GM12878 (cell line): Measurements from ENCODE around the gene DNAH5. TPM values are rescaled to one million over a fixed set of nuclear protein-coding genes. Genes with fewer than 3 reads are reported as not detected.

Source experiments
- ATAC-seq: fragments of 200-7000 bp; cut with Tn5 transposase; 3 replicates; pipeline ENCODE4 v1.9.1; 2020; ENCODE audit warnings: mild to moderate bottlenecking, moderate library complexity
- BruUV-seq: library from RNA; stranded (reverse); fragments of 400-500 nt; replicated peaks from 2 replicates; lab custom pipeline; 2021; lab: Mats Ljungman, UMichigan
- CTCF ChIA-PET: fragments of 300-600 bp; sonication (Branson Sonifier 250); formaldehyde crosslinking; extraction: SDS; loops from one replicate; lab custom pipeline; 2021; ENCODE audit warnings: inconsistent platforms; lab: Yijun Ruan, JAX
- POLR2A ChIA-PET: fragments of 350-600 bp; formaldehyde crosslinking; extraction: SDS; loops from one replicate; lab custom pipeline; 2021; ENCODE audit warnings: inconsistent platforms; lab: Charles Lee
- RAD21 ChIA-PET: fragments of 300-600 bp; sonication (Branson Sonifier 250); formaldehyde crosslinking; loops from one replicate; lab custom pipeline; 2023; ENCODE audit warnings: antibody characterized with exemption; ENCODE audit not compliant: unreplicated experiment; lab: Charles Lee
- SMC1A ChIA-PET: fragments of 300-600 bp; sonication (Branson Sonifier 250); formaldehyde crosslinking; loops from one replicate; lab custom pipeline; 2023; ENCODE audit not compliant: unreplicated experiment, uncharacterized antibody; lab: Charles Lee
- DNase-seq: peaks from one replicate; pipeline ENCODE4 v3.0.0-alpha.2; 2011; ENCODE audit warnings: low read depth, low spot score
- FAIRE-seq: peaks from 3 replicates; lab custom pipeline; 2011; peaks lifted over from hg19 to GRCh38; lab: Jason Lieb, UNC
- H2AFZ ChIP-seq: 2 replicates; pipeline ENCODE4 v1.6.0; 2011; ENCODE audit warnings: low read depth, low read length, control low read depth; ENCODE audit not compliant: control insufficient read depth
- H3K27ac ChIP-seq: 2 replicates; pipeline ENCODE4 v1.5.1; 2011; ENCODE audit warnings: control low read depth; ENCODE audit not compliant: control insufficient read depth, insufficient read depth
- H3K27me3 ChIP-seq, 2 experiments: replicated peaks in 1 of 2; 2 replicates each; pipeline versions ENCODE4 v1.6.0 to v1.6.1; 2011; ENCODE audit warnings: low read length in 1 of 2; ENCODE audit not compliant: control insufficient read depth in 2 of 2, insufficient read depth in 2 of 2
- H3K36me3 ChIP-seq, 2 experiments: 2 replicates each; pipeline ENCODE4 v1.5.1; 2011; ENCODE audit warnings: low read length in 1 of 2; ENCODE audit not compliant: control insufficient read depth in 2 of 2, insufficient read depth in 2 of 2
- H3K4me1 ChIP-seq: 2 replicates; pipeline ENCODE4 v1.6.1; 2011; ENCODE audit warnings: mild to moderate bottlenecking, low read length, moderate library complexity, mixed read lengths; ENCODE audit not compliant: control insufficient read depth, insufficient read depth
- H3K4me2 ChIP-seq: 2 replicates; pipeline ENCODE4 v1.6.0; 2011; ENCODE audit warnings: control low read depth; ENCODE audit not compliant: control insufficient read depth, insufficient read depth
- H3K4me3 ChIP-seq: fragments of 200-600 bp; sonication (generic); 2 replicates; pipeline ENCODE4 v1.5.1; 2016
- H3K79me2 ChIP-seq: 2 replicates; pipeline ENCODE4 v1.6.0; 2011; ENCODE audit warnings: low read length; ENCODE audit not compliant: control insufficient read depth, insufficient read depth
- H3K9ac ChIP-seq: 2 replicates; pipeline ENCODE4 v1.8.0; 2011; ENCODE audit warnings: low read length, control low read depth, mixed read lengths; ENCODE audit not compliant: control insufficient read depth, insufficient read depth
- H3K9me3 ChIP-seq: replicated peaks from 3 replicates; pipeline ENCODE4 v1.5.1; 2011; ENCODE audit warnings: mild to moderate bottlenecking, low read length; ENCODE audit not compliant: control insufficient read depth, insufficient read depth
- H4K20me1 ChIP-seq: 2 replicates; pipeline ENCODE4 v1.6.0; 2011; ENCODE audit not compliant: control insufficient read depth, insufficient read depth
- CREM ChIP-seq: IDR thresholded peaks from 2 replicates; pipeline ENCODE4 v1.6.1; 2014; ENCODE audit warnings: antibody characterized with exemption, low read depth
- CTCF ChIP-seq, 3 experiments: IDR thresholded peaks in 2 of 3; conservative IDR thresholded peaks in 1 of 3; 2 replicates each; pipeline ENCODE4 v1.5.1; 2011; ENCODE audit warnings: low read depth in 3 of 3, low read length in 3 of 3, mild to moderate bottlenecking in 3 of 3, control low read depth in 2 of 3, moderate library complexity in 2 of 3, inconsistent platforms in 1 of 3, mixed read lengths in 1 of 3; ENCODE audit not compliant: control insufficient read depth in 2 of 3, insufficient read depth in 1 of 3; ENCODE audit errors: extremely low read depth in 1 of 3
- ESRRA ChIP-seq: IDR thresholded peaks from 2 replicates; pipeline ENCODE4 v1.6.1; 2012; ENCODE audit warnings: mild to moderate bottlenecking, low read length, improper control_type of control experiment
- FOXK2 ChIP-seq: fragments of 450-650 bp; IDR thresholded peaks from 2 replicates; pipeline ENCODE4 v1.6.1; 2017; ENCODE audit warnings: mild to moderate bottlenecking, moderate library complexity
- KAT2A ChIP-seq: conservative IDR thresholded peaks from 2 replicates; pipeline ENCODE4 v1.6.1; 2011; ENCODE audit warnings: low read depth, low read length; ENCODE audit not compliant: control insufficient read depth
- MTA3 ChIP-seq: IDR thresholded peaks from 2 replicates; pipeline ENCODE4 v1.6.1; 2012; ENCODE audit warnings: low read length, inconsistent platforms, borderline replicate concordance
- MXI1 ChIP-seq: fragments of 150-350 bp; IDR thresholded peaks from 2 replicates; pipeline ENCODE4 v1.6.1; 2011; ENCODE audit warnings: low read depth, mild to moderate bottlenecking, inconsistent platforms, low read length, improper control_type of control experiment
- NFXL1 ChIP-seq: fragments of 450-650 bp; IDR thresholded peaks from 2 replicates; pipeline ENCODE4 v1.6.1; 2017; ENCODE audit warnings: antibody characterized with exemption, mild to moderate bottlenecking, borderline replicate concordance
- RAD21 ChIP-seq: IDR thresholded peaks from 2 replicates; pipeline ENCODE4 v1.6.1; 2011; ENCODE audit warnings: mild to moderate bottlenecking, low read depth, low read length, moderate library complexity; ENCODE audit not compliant: insufficient read depth
- RELA ChIP-seq: fragments of 450-650 bp; IDR thresholded peaks from 2 replicates; pipeline ENCODE4 v1.8.0; 2014; ENCODE audit warnings: borderline replicate concordance; ENCODE audit not compliant: partially characterized antibody
- RFX5 ChIP-seq: IDR thresholded peaks from 2 replicates; pipeline ENCODE4 v1.6.1; 2011; ENCODE audit warnings: low read depth, low read length, improper control_type of control experiment
- SRF ChIP-seq, 2 experiments: IDR thresholded peaks; 2 replicates each; pipeline ENCODE4 v1.6.1; 2011; ENCODE audit warnings: low read depth in 2 of 2, low read length in 2 of 2, mild to moderate bottlenecking in 1 of 2, moderate library complexity in 1 of 2
- TCF7 ChIP-seq: IDR thresholded peaks from 2 replicates; pipeline ENCODE4 v1.6.1; 2014; ENCODE audit warnings: antibody characterized with exemption, borderline replicate concordance
- ZBTB11 ChIP-seq: fragments of 450-650 bp; formaldehyde crosslinking; IDR thresholded peaks from 2 replicates; pipeline ENCODE4 v1.5.0; 2022; ENCODE audit warnings: mild to moderate bottlenecking, missing genetic modification characterization
- ZNF24 ChIP-seq: fragments of 450-650 bp; IDR thresholded peaks from 2 replicates; pipeline ENCODE4 v1.6.1; 2017; ENCODE audit warnings: antibody characterized with exemption, mild to moderate bottlenecking
- WGBS: methylation state at CpG from one replicate; pipeline ENCODE4 v1.1.6; 2016; ENCODE audit warnings: low lambda C conversion rate; ENCODE audit not compliant: insufficient replicate concordance, insufficient coverage; ENCODE audit errors: missing lambda C conversion rate; 5-methylcytosine and 5-hydroxymethylcytosine counted together
- in situ Hi-C: fragments of 300-500 bp; cut with MboI; formaldehyde crosslinking; loops from 9 replicates; pipeline ENCODE4 v1.14.3; 2018; ENCODE audit warnings: mixed read lengths
- intact Hi-C: fragments of 100-400 bp; cut with micrococcal nuclease; formaldehyde crosslinking; loops from one replicate; pipeline ENCODE4 v1.14.2; 2022; ENCODE audit not compliant: unreplicated experiment
- polyA plus RNA-seq, 11 experiments: library from polyadenylated mRNA; depleted of rRNA in 4 of 11; unstranded in 6 of 11; stranded (reverse) in 5 of 11; fragments of >200 nt; fragmentation: Nextera tagmentation in 4 of 11; fragmentation: Illumina TruSeq in 1 of 11; extraction: Ambion mirVana in 4 of 11; extraction: Trizol in 1 of 11; gene quantifications; 1 replicate in 1 of 11; 2 replicates in 10 of 11; pipeline versions ENCODE4 v1.2.1 to v1.2.3, GENCODE V29; 2011 to 2016; ENCODE audit warnings: inconsistent platforms in 2 of 11, missing spikeins in 2 of 11, low read depth in 1 of 11
- total RNA-seq, 4 experiments: library from RNA; depleted of rRNA in 3 of 4; stranded (reverse); fragments of >200 nt in 3 of 4; fragmentation: Illumina TruSeq in 1 of 4; extraction: Trizol in 1 of 4; gene quantifications; 2 replicates each; pipeline versions ENCODE4 v1.2.1 to v1.2.3, GENCODE V29; 2013 to 2021

Gene DNAH5
- total and polyA plus RNA-seq, 10 of the 15 experiments (the other 5 are each of a cell fraction or from before 2014, with no cell fraction given) = under 0.01 to 0.30 (median 0.07) TPM; not detected in 7

GRCh38 chr5:13898569-13898968 is 45.9 kb downstream of the DNAH5 start:
- SMC1A ChIA-PET = no interaction called here

GRCh38 chr5:13878357-13878756 is 66.1 kb downstream of the DNAH5 start:
- ATAC-seq (no peak), FAIRE-seq (no peak), DNase-seq (no peak)
- RAD21 ChIA-PET = no interaction called here
- H3K36me3 ChIP-seq = no peaks in the 10 kb centered on the region
- H3K4me2 ChIP-seq = no peak overlapping the region
- SMC1A ChIA-PET = interaction anchor here (1.5 kb wide), 1 partner anchor 33 kb away, joined by 3 read pairs; no protein-coding TSS in a partner anchor
- intact Hi-C loops = no loop called here
- no peak overlapping the region for H3K9ac ChIP-seq
- H3K27me3 ChIP-seq = no peaks in the 10 kb centered on the region
- H3K4me3 ChIP-seq = no peak overlapping the region
- TF ChIP-seq CTCF (IDR thresholded peaks at IDR 0.05 in 2 of 3, conservative IDR thresholded peaks at IDR 0.05 in 1 of 3; ENCODE audit: control insufficient read depth in 2 of 3, extremely low read depth in 1 of 3, insufficient read depth in 1 of 3, low read depth in 3 of 3, low read length in 3 of 3) (0 out of 6 replicates have a peak, but pooled peaks of 1 of the 3 experiments have one; percentile 14), RFX5 (no peak), ZBTB11 (no peak)
- H4K20me1 ChIP-seq = no peaks in the 10 kb centered on the region
- 0% methylated on average over 4 of the region's 4 CpGs for WGBS
- no peaks in the 10 kb centered on the region for H3K4me1 ChIP-seq
- H2AFZ ChIP-seq = no peak overlapping the region
- BruUV-seq = no TSS peak
- CTCF ChIA-PET = no interaction called here
- no peaks in the 10 kb centered on the region for H3K9me3 ChIP-seq
- in situ Hi-C loops = no loop called here
- no peak overlapping the region for H3K27ac ChIP-seq
- POLR2A ChIA-PET = no interaction called here
- no peaks in the 10 kb centered on the region for H3K79me2 ChIP-seq

More at GRCh38 chr5:13898569-13898968, 45.9 kb downstream of the DNAH5 start:
- WGBS = 33% methylated on average over 6 of the region's 6 CpGs
- intact Hi-C loops (no loop called here), in situ Hi-C loops (no loop called here)
- Histone ChIP-seq H2AFZ (no peak overlapping the region), H3K4me3 (no peak overlapping the region), H3K9me3 (no peaks in the 10 kb centered on the region), H3K36me3 (no peaks in the 10 kb centered on the region), H3K27me3 (no peaks in the 10 kb centered on the region), H3K4me1 (no peaks in the 10 kb centered on the region), H3K27ac (no peak overlapping the region), H3K9ac (no peak overlapping the region), H3K79me2 (no peaks in the 10 kb centered on the region), H3K4me2 (no peak overlapping the region), H4K20me1 (no peaks in the 10 kb centered on the region)
- TF ChIP-seq MTA3 (no peak), ZNF24 (no peak), ESRRA (no peak), TCF7 (no peak), CREM (no peak), KAT2A (no peak), RELA (no peak), SRF (IDR thresholded peaks at IDR 0.05; ENCODE audit: low read depth in 2 of 2, low read length in 2 of 2) (no peak), FOXK2 (no peak), NFXL1 (no peak), MXI1 (no peak), RAD21 (no peak)
- ChIA-PET POLR2A (no interaction called here), RAD21 (no interaction called here), CTCF (no interaction called here)
- BruUV-seq = no TSS peak
- no peak for ATAC-seq
- no peak for DNase-seq
- FAIRE-seq = no peak
